Myometrial cell (primary cell): Measurements from ENCODE around the gene GATAD2A. TPM values are rescaled to one million over a fixed set of nuclear protein-coding genes. Genes with fewer than 3 reads are reported as not detected.

Source experiments
- total RNA-seq: library from RNA; depleted of rRNA; stranded (reverse); fragments of >200 nt; gene quantifications from 2 replicates; pipeline ENCODE4 v1.2.3, GENCODE V29; 2015

The GATAD2A gene, protein sequence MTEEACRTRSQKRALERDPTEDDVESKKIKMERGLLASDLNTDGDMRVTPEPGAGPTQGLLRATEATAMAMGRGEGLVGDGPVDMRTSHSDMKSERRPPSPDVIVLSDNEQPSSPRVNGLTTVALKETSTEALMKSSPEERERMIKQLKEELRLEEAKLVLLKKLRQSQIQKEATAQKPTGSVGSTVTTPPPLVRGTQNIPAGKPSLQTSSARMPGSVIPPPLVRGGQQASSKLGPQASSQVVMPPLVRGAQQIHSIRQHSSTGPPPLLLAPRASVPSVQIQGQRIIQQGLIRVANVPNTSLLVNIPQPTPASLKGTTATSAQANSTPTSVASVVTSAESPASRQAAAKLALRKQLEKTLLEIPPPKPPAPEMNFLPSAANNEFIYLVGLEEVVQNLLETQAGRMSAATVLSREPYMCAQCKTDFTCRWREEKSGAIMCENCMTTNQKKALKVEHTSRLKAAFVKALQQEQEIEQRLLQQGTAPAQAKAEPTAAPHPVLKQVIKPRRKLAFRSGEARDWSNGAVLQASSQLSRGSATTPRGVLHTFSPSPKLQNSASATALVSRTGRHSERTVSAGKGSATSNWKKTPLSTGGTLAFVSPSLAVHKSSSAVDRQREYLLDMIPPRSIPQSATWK
- 47.9 and 51.9 TPM in 2 replicates for total RNA-seq

DNA sequence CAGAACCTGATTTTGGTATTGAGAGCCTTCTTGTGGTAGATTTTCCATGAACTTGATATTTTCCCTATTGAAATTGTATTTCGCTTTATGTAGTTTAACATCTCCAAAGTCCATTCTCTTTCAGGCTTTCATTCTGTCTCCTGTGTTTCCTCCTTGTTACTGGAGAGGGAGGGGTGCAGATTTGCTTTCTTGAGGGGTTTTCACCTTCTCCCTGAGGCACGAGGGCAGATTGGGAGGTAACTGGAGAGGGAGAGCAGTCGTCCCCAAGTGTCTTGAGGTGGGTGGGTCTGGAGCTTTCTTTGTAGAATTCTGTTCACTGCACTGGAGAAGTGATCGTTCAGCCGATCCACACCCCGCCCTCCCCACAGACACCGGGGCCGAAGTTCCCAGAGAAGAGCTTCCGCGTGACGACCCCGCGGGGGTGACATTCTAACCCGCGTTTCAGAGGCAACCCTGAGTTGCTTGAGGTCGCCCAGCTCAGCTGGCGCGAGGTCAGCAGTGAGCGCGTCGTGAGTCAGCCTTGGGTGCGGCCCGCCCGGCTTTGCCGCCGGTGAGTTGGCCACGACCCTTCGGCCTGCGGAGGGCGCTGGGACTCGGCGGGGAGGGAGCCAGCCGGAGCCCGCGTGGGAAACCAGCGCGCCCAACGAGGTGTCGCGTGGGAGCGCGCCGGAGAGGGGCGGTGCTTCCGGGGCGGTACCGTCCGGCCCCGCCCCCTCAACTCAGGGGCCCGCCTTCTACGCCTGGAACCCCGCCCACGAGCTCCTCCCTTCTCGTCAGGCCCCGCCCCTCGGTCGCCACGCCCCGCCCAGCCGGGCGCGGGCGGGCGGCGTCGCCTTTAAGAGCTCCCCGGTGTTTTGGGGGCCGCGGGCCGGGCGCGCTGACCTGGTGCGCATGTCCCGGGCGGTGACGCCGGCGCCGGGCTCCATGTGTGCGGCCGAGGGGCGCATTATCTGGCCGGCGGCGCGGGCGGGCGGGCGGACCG, at the start of gene GATAD2A:
GATAD2A (plus strand) TSS at position 797 of the 982 bp plus-strand sequence. CDS start 59,671 bp downstream, outside the sequence.

DNA sequence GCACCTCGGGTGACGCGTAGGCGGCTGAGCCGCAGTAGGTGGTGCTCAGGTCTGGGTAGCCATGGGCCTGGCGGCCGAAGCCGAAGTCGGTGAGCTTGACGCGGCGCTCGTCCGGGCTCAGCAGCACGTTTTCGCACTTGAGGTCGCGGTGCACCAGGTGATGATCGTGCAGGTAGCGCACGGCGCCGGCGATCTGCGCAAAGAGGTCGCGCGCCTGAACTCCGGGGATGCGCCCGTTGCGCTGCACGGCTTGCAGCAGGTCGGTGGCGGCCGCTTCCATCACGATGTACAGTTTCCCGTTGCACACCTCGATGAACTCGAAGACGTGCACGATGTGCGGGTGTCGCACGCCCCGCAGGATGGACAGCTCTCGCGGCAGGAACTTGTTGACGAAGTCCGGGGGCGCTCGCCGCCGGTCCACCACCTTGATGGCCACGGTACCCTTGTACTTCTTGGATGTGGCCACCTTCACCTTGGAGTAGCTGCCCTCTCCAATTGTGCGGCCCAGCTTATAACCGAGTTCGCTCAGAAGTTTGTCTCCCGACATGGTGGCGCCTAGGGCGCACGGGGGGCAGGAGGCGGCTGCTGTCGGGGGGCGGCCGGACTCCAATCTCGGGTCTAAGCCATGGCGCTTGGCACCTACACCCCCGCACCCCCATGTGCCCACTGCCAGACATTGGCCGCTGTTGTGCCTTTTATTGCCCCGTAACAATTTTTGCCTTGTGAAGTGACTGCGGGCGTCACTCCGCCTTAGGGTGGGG, 109.6 kb downstream of the GATAD2A start, which contains the start of gene TSSK6:
TSSK6 (minus strand) TSS at position 668 of the 761 bp plus-strand sequence; CDS start at position 547, 121 bp downstream.

DNA sequence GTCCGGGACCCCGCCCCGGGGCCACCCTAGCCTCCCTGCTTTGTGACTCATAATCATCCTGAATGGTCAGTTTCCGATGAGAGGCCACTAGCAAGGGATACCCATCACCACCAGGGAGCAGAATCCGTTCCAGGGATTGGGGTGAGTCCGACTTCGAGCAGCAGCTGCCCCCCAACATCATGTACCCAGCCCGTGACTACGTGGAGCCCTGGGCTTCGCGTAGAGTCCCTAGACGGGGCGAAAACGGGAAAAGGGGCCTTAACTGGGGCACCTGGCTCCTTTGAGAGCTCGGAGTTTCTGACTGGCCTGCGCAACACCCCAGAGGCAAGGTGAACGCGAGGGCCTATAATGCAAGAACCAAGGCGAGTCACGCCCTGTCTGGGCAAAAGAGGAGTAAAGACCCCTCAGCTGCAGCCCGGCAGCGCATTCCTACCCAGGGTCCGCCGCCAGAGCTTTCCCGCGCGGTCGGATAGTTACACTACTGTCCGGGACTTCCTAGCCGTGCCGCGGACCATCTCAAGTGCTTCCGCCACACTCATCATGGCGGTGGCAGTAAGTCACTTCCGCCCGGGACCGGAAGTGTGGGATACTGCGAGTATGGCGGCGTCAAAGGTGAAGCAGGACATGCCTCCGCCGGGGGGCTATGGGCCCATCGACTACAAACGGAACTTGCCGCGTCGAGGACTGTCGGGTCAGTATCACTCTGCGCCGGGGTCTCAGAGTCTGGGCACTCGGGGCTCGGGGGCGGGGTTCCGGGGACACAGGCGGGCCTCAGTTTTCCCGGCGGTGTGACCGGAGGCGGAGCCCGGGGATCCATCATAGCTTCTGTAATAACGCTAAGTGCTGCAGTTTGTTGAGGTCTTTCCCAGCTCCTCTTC, 110.4 kb downstream of the GATAD2A start, which contains the start of gene NDUFA13:
NDUFA13 (plus strand) TSS at position 584 of the 878 bp plus-strand sequence; CDS start at position 598, 14 bp downstream.

DNA sequence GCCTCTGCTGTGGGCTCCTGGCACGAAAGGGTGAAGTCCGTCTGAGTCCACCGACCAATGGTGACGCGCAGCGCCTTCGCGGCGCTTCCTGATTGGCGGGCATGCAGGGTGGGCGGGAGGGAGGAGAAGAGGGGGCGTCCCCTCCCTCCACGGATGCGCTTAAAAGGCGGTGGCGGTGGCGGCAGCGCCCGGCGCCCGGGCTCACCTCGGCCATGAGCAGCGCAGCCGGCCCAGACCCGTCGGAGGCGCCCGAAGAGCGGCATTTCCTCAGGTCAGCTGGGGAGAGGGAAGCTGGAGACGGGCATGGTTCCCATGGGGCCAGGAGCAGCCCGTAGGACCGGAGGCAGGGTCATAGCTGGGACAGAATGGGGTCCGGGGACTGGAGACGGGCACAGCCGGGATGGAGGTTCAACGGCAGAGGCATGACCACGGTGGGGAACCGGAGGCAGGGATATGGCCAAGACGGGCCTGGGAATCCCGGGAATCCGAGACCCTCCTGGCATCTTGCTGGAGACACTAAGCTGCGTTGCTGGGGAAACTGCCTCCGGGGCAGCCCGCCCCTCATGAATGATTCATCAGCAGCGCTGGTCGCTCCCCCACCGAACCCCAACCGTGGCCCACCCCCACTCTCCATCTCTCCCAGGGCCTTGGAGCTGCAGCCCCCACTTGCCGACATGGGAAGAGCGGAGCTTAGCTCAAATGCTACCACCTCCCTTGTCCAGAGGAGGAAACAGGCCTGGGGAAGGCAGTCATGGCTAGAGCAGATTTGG, 123.4 kb downstream of the GATAD2A start, which contains the start of gene YJEFN3:
YJEFN3 (plus strand) TSS at position 191 of the 770 bp plus-strand sequence; CDS start at position 213, 22 bp downstream.

DNA sequence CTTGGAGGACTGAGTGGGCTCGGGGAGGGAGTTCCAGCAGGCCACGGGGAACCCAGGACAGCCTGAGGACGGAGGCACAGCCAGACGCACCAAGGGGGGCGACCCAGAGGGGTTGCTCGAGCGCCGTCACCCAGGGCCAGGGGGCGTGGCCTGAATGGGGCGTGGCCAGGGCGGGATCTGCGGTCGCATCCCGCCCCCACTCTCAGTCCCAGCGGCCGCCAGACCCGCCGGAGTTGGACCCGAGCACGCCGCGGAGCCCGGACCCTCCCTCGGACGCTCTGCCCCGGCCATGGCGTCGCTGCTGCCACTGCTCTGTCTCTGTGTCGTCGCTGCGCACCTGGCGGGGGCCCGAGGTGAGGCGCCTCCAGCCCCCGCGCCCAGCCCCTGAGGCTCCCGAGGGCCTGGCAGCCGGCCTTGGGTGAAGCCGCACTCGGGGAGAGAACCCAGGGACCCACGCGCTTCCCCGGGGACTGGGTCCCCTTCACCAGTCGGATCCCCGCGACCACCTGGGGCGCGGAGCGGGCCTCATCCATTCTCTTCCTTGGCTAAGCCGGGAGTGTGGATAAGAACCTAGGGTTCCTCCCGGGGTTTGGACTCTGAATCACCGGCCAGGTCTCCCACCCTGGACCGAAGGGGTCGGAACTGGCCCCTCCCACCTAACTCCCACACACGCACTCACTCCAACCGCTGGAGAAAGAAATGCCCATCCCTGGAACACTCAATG, 132.7 kb downstream of the GATAD2A start, which contains the start of gene CILP2:
CILP2 (plus strand) TSS at position 205 of the 724 bp plus-strand sequence; CDS start at position 290, 85 bp downstream.

Other genes starting within 250 kb of the GATAD2A start
- 0.29 TPM in 1 of 2 replicates, not detected in the other for gene MEF2B, start 235.4 kb upstream of the GATAD2A start, total RNA-seq
- gene BORCS8, start 213.5 kb upstream of the GATAD2A start, total RNA-seq, result 16.0 and 20.2 TPM in 2 replicates
- gene RFXANK, start 213.4 kb upstream of the GATAD2A start, total RNA-seq, result 68.6 and 102 TPM in 2 replicates
- gene NR2C2AP, start 202.3 kb upstream of the GATAD2A start, total RNA-seq, result 7.8 and 8.7 TPM in 2 replicates
- not detected in 2 replicates for gene NCAN, start 193.7 kb upstream of the GATAD2A start, total RNA-seq
- gene TM6SF2, start 132.4 kb upstream of the GATAD2A start, total RNA-seq, result 0.71 and 1.2 TPM in 2 replicates
- 28.3 and 37.7 TPM in 2 replicates for gene SUGP1, start 85.2 kb upstream of the GATAD2A start, total RNA-seq
- gene MAU2, start 84.8 kb upstream of the GATAD2A start, total RNA-seq, result 17.9 and 18.5 TPM in 2 replicates
- 0.35 and 0.86 TPM in 2 replicates for gene TSSK6, start 109.9 kb downstream of the GATAD2A start, total RNA-seq
- 17.5 and 174 TPM in 2 replicates for gene NDUFA13, start 110.5 kb downstream of the GATAD2A start, total RNA-seq
- 0.58 and 3.2 TPM in 2 replicates for gene YJEFN3, start 123.2 kb downstream of the GATAD2A start, total RNA-seq
- 0.89 and 2.0 TPM in 2 replicates for gene CILP2, start 132.6 kb downstream of the GATAD2A start, total RNA-seq
- gene PBX4, start 213.0 kb downstream of the GATAD2A start, total RNA-seq, result 1.4 TPM in 1 of 2 replicates, not detected in the other
- gene LPAR2, start 222.5 kb downstream of the GATAD2A start, total RNA-seq, result 2.3 and 2.7 TPM in 2 replicates
- 25.7 and 46.7 TPM in 2 replicates for gene GMIP, start 238.0 kb downstream of the GATAD2A start, total RNA-seq